ENCODE measurements around the gene ZDHHC18. TPM values are rescaled to one million over a fixed set of nuclear protein-coding genes. Genes with fewer than 3 reads are reported as not detected.
A peak's percentile ranks its signal among the peaks of the same experiment; 100 is the strongest.
"Not testable (repeated sequence)": the region's sequence is repeated elsewhere in the genome, so short reads cannot be mapped to it uniquely, and the experiment has no call there.

The ZDHHC18 gene
- total RNA-seq, 1 donor from 2014 or later = 30.3 TPM

- ChIA-PET POLR2A (interaction anchor here (1.7 to 2.9 kb wide), 3 partner anchors 19 to 50 kb away, joined by 7 to 38 read pairs (median 14); partner anchors contain the start of gene GPN2), CTCF (interaction anchor here (0.8 to 2.6 kb wide), 3 partner anchors 19 to 51 kb away, joined by 3 to 17 read pairs (median 3); no protein-coding TSS in a partner anchor)
- Mint-ChIP-seq H3K27me3 (no peaks in the 10 kb centered on the region), H3K4me1 (peaks cover 28% of the 10 kb centered on the region), H3K9me3 (no peaks in the 10 kb centered on the region), H3K36me3 (ENCODE audit: low read depth) (peaks cover 41% of the 10 kb centered on the region), H3K27ac (peak overlapping the region; percentile 91), H3K4me3 (no peak overlapping the region)
- DNase-seq (no peak), ATAC-seq (ENCODE audit: low read depth) (no peak)
- intact Hi-C loops (cut with micrococcal nuclease) = loop anchor here (1.0 to 2.0 kb wide), 4 partner anchors 11 to 25 kb away; no protein-coding TSS in a partner anchor
- TF ChIP-seq, protein P1, sequence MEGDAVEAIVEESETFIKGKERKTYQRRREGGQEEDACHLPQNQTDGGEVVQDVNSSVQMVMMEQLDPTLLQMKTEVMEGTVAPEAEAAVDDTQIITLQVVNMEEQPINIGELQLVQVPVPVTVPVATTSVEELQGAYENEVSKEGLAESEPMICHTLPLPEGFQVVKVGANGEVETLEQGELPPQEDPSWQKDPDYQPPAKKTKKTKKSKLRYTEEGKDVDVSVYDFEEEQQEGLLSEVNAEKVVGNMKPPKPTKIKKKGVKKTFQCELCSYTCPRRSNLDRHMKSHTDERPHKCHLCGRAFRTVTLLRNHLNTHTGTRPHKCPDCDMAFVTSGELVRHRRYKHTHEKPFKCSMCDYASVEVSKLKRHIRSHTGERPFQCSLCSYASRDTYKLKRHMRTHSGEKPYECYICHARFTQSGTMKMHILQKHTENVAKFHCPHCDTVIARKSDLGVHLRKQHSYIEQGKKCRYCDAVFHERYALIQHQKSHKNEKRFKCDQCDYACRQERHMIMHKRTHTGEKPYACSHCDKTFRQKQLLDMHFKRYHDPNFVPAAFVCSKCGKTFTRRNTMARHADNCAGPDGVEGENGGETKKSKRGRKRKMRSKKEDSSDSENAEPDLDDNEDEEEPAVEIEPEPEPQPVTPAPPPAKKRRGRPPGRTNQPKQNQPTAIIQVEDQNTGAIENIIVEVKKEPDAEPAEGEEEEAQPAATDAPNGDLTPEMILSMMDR (IDR thresholded peaks at IDR 0.05) = no peak
Measured at GRCh38 chr1:26839779-26840178, 13.3 kb downstream of the ZDHHC18 start.

- Mint-ChIP-seq H3K36me3 (ENCODE audit: low read depth) (peaks cover 41% of the 10 kb centered on the region), H3K4me3 (no peak overlapping the region), H3K4me1 (peaks cover 4% of the 10 kb centered on the region), H3K27me3 (no peaks in the 10 kb centered on the region), H3K27ac (no peak overlapping the region), H3K9me3 (no peaks in the 10 kb centered on the region)
- DNase-seq (no peak), ATAC-seq (ENCODE audit: low read depth) (no peak)
- ChIA-PET POLR2A (no interaction called here), CTCF (no interaction called here)
- intact Hi-C loops (cut with micrococcal nuclease) = no loop called here
- TF ChIP-seq, protein P1 (IDR thresholded peaks at IDR 0.05) = no peak
Measured at GRCh38 chr1:26844424-26845196, 18.1 kb downstream of the ZDHHC18 start.

GRCh38 chr1:26847826-26848225, 21.3 kb downstream of the ZDHHC18 start:
- POLR2A ChIA-PET; H3K27ac Mint-ChIP-seq; H3K27me3 Mint-ChIP-seq; H3K4me3 Mint-ChIP-seq; CTCF ChIA-PET; DNase-seq; H3K4me1 Mint-ChIP-seq; H3K9me3 Mint-ChIP-seq; intact Hi-C loops (cut with micrococcal nuclease); ATAC-seq (ENCODE audit: low read depth): not testable (repeated sequence)
- peaks cover 58% of the 10 kb centered on the region for H3K36me3 Mint-ChIP-seq (ENCODE audit: low read depth)

- Mint-ChIP-seq H3K27me3 (no peaks in the 10 kb centered on the region), H3K9me3 (no peaks in the 10 kb centered on the region), H3K36me3 (ENCODE audit: low read depth) (peaks cover 63% of the 10 kb centered on the region), H3K4me3 (no peak overlapping the region), H3K4me1 (no peaks in the 10 kb centered on the region), H3K27ac (no peak overlapping the region)
- CTCF ChIA-PET = interaction anchor here (1.4 kb wide), 1 partner anchor 38 kb away, joined by 4 read pairs; no protein-coding TSS in a partner anchor
- TF ChIP-seq, protein P1 (IDR thresholded peaks at IDR 0.05) = no peak
- DNase-seq (no peak), ATAC-seq (ENCODE audit: low read depth) (no peak)
- intact Hi-C loops (cut with micrococcal nuclease) = no loop called here
- POLR2A ChIA-PET = interaction anchor here (1.4 kb wide), 1 partner anchor 41 kb away, joined by 6 read pairs; the partner anchor contains the start of gene GPN2
Measured at GRCh38 chr1:26848499-26848898, 22.0 kb downstream of the ZDHHC18 start.

DNA sequence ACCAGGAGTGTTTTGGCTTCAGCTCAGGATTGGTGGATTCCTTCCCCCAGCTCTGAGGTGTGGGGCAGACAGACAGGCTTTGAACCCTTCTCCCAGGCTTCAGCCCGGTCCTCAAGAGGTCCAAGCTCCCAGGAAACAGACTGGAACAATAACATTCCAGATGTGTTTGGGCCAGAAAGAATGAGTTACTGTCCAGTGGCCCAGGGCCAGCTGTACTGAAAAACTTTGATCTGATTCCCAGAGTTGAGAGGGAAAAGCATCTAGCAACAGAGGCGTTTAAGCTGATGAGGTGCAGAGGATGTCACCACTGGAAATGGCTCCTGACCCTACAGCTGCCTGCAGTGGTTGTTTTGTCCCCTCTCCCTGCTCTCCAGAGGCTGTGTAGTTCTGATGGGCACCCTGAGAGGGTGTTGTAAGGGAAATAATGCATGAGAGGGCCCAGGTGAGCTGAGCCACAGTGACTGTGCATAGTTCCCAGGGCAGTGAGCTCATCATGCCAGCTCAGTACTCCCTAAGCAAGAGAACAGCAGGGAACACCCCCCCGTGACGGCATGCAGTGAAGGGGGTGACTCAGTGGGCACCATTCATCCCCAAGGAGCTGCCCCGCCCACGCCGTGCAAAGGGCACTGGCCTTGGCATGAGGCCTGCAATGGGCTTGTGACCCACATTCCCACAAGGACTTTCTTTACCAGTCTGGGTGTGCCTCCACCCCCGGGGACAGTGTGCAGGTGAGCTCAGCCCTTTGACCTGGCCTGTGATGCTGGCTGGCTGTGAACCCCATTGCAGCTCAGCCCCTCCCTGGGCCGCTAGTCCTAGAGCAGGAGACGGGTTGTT, 22.7 kb downstream of the ZDHHC18 start:
- H3K27me3 Mint-ChIP-seq = no peaks in the 10 kb centered on the region
- TF ChIP-seq, protein P1 (IDR thresholded peaks at IDR 0.05) = no peak
- no peaks in the 10 kb centered on the region for H3K9me3 Mint-ChIP-seq
- peaks cover 67% of the 10 kb centered on the region for H3K36me3 Mint-ChIP-seq (ENCODE audit: low read depth)
- CTCF ChIA-PET = interaction anchor here (1.4 to 1.9 kb wide), 3 partner anchors 28 to 248 kb away, joined by 4 read pairs; no protein-coding TSS in a partner anchor
- ATAC-seq (ENCODE audit: low read depth) (no peak), DNase-seq (no peak)
- POLR2A ChIA-PET = interaction anchor here (0.6 to 1.4 kb wide), 3 partner anchors 16 to 186 kb away, joined by 3 to 6 read pairs (median 4); partner anchors contain the start of gene GPN2
- H3K4me3 Mint-ChIP-seq = no peak overlapping the region
- H3K4me1 Mint-ChIP-seq = no peaks in the 10 kb centered on the region
- intact Hi-C loops (cut with micrococcal nuclease) = no loop called here
- peak overlapping the region; percentile 41 for H3K27ac Mint-ChIP-seq
